Measurements from ENCODE around the gene ZNF628. TPM values are rescaled to one million over a fixed set of nuclear protein-coding genes. Genes with fewer than 3 reads are reported as not detected.
"Not testable (repeated sequence)": the region's sequence is repeated elsewhere in the genome, so short reads cannot be mapped to it uniquely, and the experiment has no call there.

The ZNF628 gene
- total RNA-seq, 1 donor from 2014 or later, result 16.8 TPM

DNA sequence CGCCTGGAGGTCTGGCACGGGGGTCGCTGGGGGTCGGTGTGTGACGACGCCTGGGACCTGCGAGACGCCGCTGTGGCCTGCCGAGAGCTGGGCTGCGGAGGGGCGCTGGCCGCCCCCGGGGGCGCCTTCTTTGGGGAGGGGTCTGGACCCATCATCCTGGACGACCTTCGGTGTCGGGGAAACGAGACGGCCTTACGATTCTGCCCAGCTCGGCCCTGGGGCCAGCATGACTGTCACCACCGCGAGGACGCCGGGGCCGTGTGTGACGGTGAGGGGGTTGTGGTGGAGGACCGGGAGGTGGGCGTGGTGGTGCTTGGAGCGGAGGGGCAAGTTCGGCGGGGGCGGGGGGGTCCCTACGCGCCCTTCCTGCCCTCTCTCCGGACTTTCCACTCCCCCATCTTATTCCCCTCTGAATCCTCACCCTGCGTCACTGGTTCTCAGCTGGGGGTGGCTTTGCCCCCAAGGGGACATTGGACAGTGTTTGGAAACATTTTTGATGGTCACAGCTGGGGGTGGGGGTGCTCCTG, 17.3 kb downstream of the ZNF628 start:
- peaks cover 11% of the 10 kb centered on the region for H3K27me3 Mint-ChIP-seq
- DNase-seq (ENCODE audit: low spot score, unreplicated experiment), result no peak
- TF ChIP-seq, protein P1, sequence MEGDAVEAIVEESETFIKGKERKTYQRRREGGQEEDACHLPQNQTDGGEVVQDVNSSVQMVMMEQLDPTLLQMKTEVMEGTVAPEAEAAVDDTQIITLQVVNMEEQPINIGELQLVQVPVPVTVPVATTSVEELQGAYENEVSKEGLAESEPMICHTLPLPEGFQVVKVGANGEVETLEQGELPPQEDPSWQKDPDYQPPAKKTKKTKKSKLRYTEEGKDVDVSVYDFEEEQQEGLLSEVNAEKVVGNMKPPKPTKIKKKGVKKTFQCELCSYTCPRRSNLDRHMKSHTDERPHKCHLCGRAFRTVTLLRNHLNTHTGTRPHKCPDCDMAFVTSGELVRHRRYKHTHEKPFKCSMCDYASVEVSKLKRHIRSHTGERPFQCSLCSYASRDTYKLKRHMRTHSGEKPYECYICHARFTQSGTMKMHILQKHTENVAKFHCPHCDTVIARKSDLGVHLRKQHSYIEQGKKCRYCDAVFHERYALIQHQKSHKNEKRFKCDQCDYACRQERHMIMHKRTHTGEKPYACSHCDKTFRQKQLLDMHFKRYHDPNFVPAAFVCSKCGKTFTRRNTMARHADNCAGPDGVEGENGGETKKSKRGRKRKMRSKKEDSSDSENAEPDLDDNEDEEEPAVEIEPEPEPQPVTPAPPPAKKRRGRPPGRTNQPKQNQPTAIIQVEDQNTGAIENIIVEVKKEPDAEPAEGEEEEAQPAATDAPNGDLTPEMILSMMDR (IDR thresholded peaks at IDR 0.05; ENCODE audit: unreplicated experiment), result no peak
- H3K9me3 Mint-ChIP-seq (ENCODE audit: low read depth), result no peaks in the 10 kb centered on the region
- H3K4me1 Mint-ChIP-seq (ENCODE audit: low read depth), result no peaks in the 10 kb centered on the region
- H3K36me3 Mint-ChIP-seq (ENCODE audit: insufficient read depth), result no peaks in the 10 kb centered on the region
- no peak overlapping the region for H3K27ac Mint-ChIP-seq
- no peak overlapping the region for H3K4me3 Mint-ChIP-seq (ENCODE audit: low read depth)

GRCh38 chr19:55494172-55494761, 17.9 kb downstream of the ZNF628 start:
- no peak for DNase-seq (ENCODE audit: low spot score, unreplicated experiment)
- Mint-ChIP-seq H3K27ac (no peak overlapping the region), H3K9me3 (ENCODE audit: low read depth) (no peaks in the 10 kb centered on the region), H3K4me3 (ENCODE audit: low read depth) (no peak overlapping the region), H3K36me3 (ENCODE audit: insufficient read depth) (no peaks in the 10 kb centered on the region), H3K4me1 (ENCODE audit: low read depth) (no peaks in the 10 kb centered on the region), H3K27me3 (peaks cover 16% of the 10 kb centered on the region)
- TF ChIP-seq, protein P1 (IDR thresholded peaks at IDR 0.05; ENCODE audit: unreplicated experiment), result no peak

- TF ChIP-seq, protein P1 (IDR thresholded peaks at IDR 0.05; ENCODE audit: unreplicated experiment), result no peak
- Mint-ChIP-seq H3K27me3 (peaks cover 17% of the 10 kb centered on the region), H3K27ac (no peak overlapping the region), H3K4me3 (ENCODE audit: low read depth) (no peak overlapping the region), H3K4me1 (ENCODE audit: low read depth) (no peaks in the 10 kb centered on the region), H3K9me3 (ENCODE audit: low read depth) (no peaks in the 10 kb centered on the region), H3K36me3 (ENCODE audit: insufficient read depth) (no peaks in the 10 kb centered on the region)
- no peak for DNase-seq (ENCODE audit: low spot score, unreplicated experiment)
These were observed 19.4 kb downstream of the ZNF628 start for GRCh38 chr19:55495646-55496349.

DNA sequence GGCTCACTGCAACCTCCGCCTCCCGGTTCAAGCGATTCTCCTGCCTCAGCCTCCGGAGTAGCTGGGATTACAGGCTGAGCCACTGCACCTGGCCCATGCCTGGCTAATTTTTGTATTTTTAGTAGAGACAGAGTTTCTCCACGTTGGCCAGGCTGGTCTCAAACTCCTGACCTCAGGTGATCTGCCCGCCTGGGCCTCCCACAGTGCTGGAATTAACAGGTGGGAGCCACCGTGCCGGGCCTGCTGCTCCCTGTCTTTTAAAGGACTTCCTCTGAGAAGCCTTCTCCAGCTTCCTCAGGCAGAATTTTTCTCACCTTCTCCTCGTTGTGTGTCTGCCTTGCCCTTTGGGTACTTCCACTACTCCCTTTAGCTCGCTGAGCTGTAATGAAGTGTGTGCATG, 20.4 kb downstream of the ZNF628 start:
- H3K27me3 Mint-ChIP-seq, result peaks cover 18% of the 10 kb centered on the region
- not testable (repeated sequence) for H3K27ac Mint-ChIP-seq; H3K4me1 Mint-ChIP-seq (ENCODE audit: low read depth); DNase-seq (ENCODE audit: low spot score, unreplicated experiment); H3K9me3 Mint-ChIP-seq (ENCODE audit: low read depth); H3K4me3 Mint-ChIP-seq (ENCODE audit: low read depth); H3K36me3 Mint-ChIP-seq (ENCODE audit: insufficient read depth)

GRCh38 chr19:55497763-55498162, 21.3 kb downstream of the ZNF628 start:
- no peaks in the 10 kb centered on the region for H3K36me3 Mint-ChIP-seq (ENCODE audit: insufficient read depth)
- H3K4me1 Mint-ChIP-seq (ENCODE audit: low read depth), result no peaks in the 10 kb centered on the region
- peaks cover 21% of the 10 kb centered on the region for H3K27me3 Mint-ChIP-seq
- H3K4me3 Mint-ChIP-seq (ENCODE audit: low read depth), result no peak overlapping the region
- TF ChIP-seq, protein P1 (IDR thresholded peaks at IDR 0.05; ENCODE audit: unreplicated experiment), result no peak
- DNase-seq (ENCODE audit: low spot score, unreplicated experiment), result no peak
- H3K27ac Mint-ChIP-seq, result no peak overlapping the region
- H3K9me3 Mint-ChIP-seq (ENCODE audit: low read depth), result no peaks in the 10 kb centered on the region

Measured in progenitor cell of endocrine pancreas (in vitro differentiated cells).